CD4-positive, CD25-positive, alpha-beta regulatory T cell (primary cell): ENCODE results near the gene MBLAC1. TPM values are rescaled to one million over a fixed set of nuclear protein-coding genes. Genes with fewer than 3 reads are reported as not detected.
A peak's percentile ranks its signal among the peaks of the same experiment; 100 is the strongest.

Source experiments
- ATAC-seq, 2 donors: fragments of 150-1000 bp; cut with Tn5 transposase; one replicate each; pipeline ENCODE4 v1.10.0; 2021; ENCODE audit warnings: low read depth in 2 of 2, moderate number of reproducible peaks in 2 of 2, moderate library complexity in 1 of 2
- DNase-seq, 3 donors: peaks; one replicate each; pipeline versions ENCODE4 v3.0.0 to v3.0.0-alpha.2; 2012 to 2022; ENCODE audit warnings: mixed read lengths in 1 of 3
- H3K27ac ChIP-seq: one replicate; pipeline ENCODE4 v1.7.0; 2013; ENCODE audit warnings: mild to moderate bottlenecking, low read length; ENCODE audit not compliant: insufficient read depth, poor library complexity, severe bottlenecking
- H3K27me3 ChIP-seq: one replicate; pipeline ENCODE4 v1.7.0; 2013; ENCODE audit warnings: low read length; ENCODE audit not compliant: control insufficient read depth, insufficient read depth
- H3K36me3 ChIP-seq: one replicate; pipeline ENCODE4 v1.7.0; 2013; ENCODE audit warnings: mild to moderate bottlenecking, low read length, moderate library complexity; ENCODE audit not compliant: control insufficient read depth, insufficient read depth
- H3K4me1 ChIP-seq: 2 replicates; pipeline ENCODE4 v1.7.0; 2013; ENCODE audit warnings: mild to moderate bottlenecking, low read length; ENCODE audit not compliant: insufficient read depth, control insufficient read depth, poor library complexity, severe bottlenecking
- H3K4me3 ChIP-seq: one replicate; pipeline ENCODE4 v1.7.0; 2013; ENCODE audit warnings: low read depth, mild to moderate bottlenecking, low read length, moderate library complexity
- H3K9me3 ChIP-seq, 2 experiments: 1 replicate in 1 of 2; 2 replicates in 1 of 2; pipeline ENCODE4 v1.7.0; 2013; ENCODE audit warnings: low read length in 2 of 2, mild to moderate bottlenecking in 1 of 2, moderate library complexity in 1 of 2; ENCODE audit not compliant: control insufficient read depth in 2 of 2
- H3K27ac Mint-ChIP-seq, 3 donors: one replicate each; pipeline ENCODE4 v1.8.0; 2020 to 2022; ENCODE audit warnings: mild to moderate bottlenecking in 3 of 3, mixed read lengths in 3 of 3, moderate library complexity in 2 of 3
- H3K27me3 Mint-ChIP-seq: one replicate; pipeline ENCODE4 v1.8.0; 2022; ENCODE audit warnings: mild to moderate bottlenecking, mixed read lengths
- H3K36me3 Mint-ChIP-seq: one replicate; pipeline ENCODE4 v1.8.0; 2020; ENCODE audit warnings: mixed read lengths
- H3K4me1 Mint-ChIP-seq, 4 donors: one replicate each; pipeline ENCODE4 v1.8.0; 2020 to 2022; ENCODE audit warnings: mixed read lengths in 4 of 4, mild to moderate bottlenecking in 1 of 4
- H3K4me3 Mint-ChIP-seq, 4 donors: one replicate each; pipeline ENCODE4 v1.8.0; 2020 to 2022; ENCODE audit warnings: mild to moderate bottlenecking in 4 of 4, mixed read lengths in 4 of 4, moderate library complexity in 3 of 4
- H3K9me3 Mint-ChIP-seq, 7 donors: one replicate each; pipeline ENCODE4 v1.8.0; 2020 to 2022; ENCODE audit warnings: mixed read lengths in 7 of 7, mild to moderate bottlenecking in 3 of 7, moderate library complexity in 2 of 7
- polyA plus RNA-seq, 4 donors: library from polyadenylated mRNA; unstranded; fragments of 300-500 nt; fragmentation: Illumina TruSeq; gene quantifications; one replicate each; pipeline ENCODE4 v1.2.3, GENCODE V29; 2021
- total RNA-seq: library from RNA; stranded (reverse); gene quantifications from one replicate; pipeline ENCODE4 v1.2.3, GENCODE V29; 2022

The MBLAC1 gene
- 4.0 TPM for total RNA-seq
- polyA plus RNA-seq, result 1 to 10 TPM; 1.6 to 3.8 (median 2.3) TPM

GRCh38 chr7:100126931-100127865 lies at the start of gene MBLAC1:
Gene MBLAC1 (plus strand): TSS chr7:100126967. CDS start chr7:100127396, 429 bp downstream.
- ATAC-seq, result peak; percentile 80 to 83

DNA sequence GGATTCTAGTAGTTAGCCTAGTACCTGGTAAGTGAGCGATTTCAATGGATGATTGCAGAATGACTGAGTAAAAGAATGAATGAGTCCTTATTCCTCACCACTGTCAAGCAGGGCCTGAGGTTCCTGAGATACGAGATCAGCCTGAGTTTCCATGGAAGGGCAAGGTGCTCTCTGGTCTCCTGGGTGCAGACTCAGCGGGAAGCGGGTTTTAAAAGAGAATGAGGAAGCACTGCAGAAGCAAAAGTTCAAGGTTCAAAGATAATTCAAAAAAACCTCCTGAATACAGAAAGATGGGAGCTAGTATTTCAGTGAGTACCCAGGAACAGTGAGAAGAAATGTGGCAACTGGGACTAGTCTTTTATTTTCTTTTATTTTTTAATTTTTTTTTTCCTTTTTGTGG lies 49.6 kb upstream of the MBLAC1 start:
- Mint-ChIP-seq H3K9me3 (peaks cover 0 to 11% (median 0%) of the 10 kb centered on the region in 7 donors), H3K27me3 (peaks cover 4% of the 10 kb centered on the region), H3K4me1 (peaks cover 6 to 33% (median 17%) of the 10 kb centered on the region in 4 donors), H3K27ac (peak overlapping the region in 2 of 3 donors; percentile 44 to 62), H3K4me3 (no peak overlapping the region), H3K36me3 (peaks cover 48% of the 10 kb centered on the region)
- H3K9me3 ChIP-seq, result peaks cover 3 to 8% of the 10 kb centered on the region in 2 experiments
- H3K27me3 ChIP-seq, result no peaks in the 10 kb centered on the region
- peaks cover 22% of the 10 kb centered on the region for H3K4me1 ChIP-seq
- no peak overlapping the region for H3K4me3 ChIP-seq
- no peak overlapping the region for H3K27ac ChIP-seq
- peaks cover 60% of the 10 kb centered on the region for H3K36me3 ChIP-seq
- ATAC-seq (no peak), DNase-seq (no peak)

More at GRCh38 chr7:100126931-100127865, at the start of gene MBLAC1:
- no peaks in the 10 kb centered on the region for H3K9me3 Mint-ChIP-seq
- H3K36me3 Mint-ChIP-seq, result no peaks in the 10 kb centered on the region
- peaks cover 37% of the 10 kb centered on the region for H3K4me1 ChIP-seq
- H3K27me3 Mint-ChIP-seq, result no peaks in the 10 kb centered on the region
- H3K27ac ChIP-seq, result peak within 1 kb of the TSS; percentile 97
- H3K27ac Mint-ChIP-seq, result peak within 1 kb of the TSS; percentile 99 to 100 (median 99)
- H3K4me1 Mint-ChIP-seq, result peaks cover 0 to 41% (median 24%) of the 10 kb centered on the region in 4 donors
- peak; percentile 86 to 96 (median 93) for DNase-seq
- no peaks in the 10 kb centered on the region for H3K27me3 ChIP-seq
- H3K4me3 ChIP-seq, result peak within 1 kb of the TSS; percentile 84
- H3K9me3 ChIP-seq, result no peaks in the 10 kb centered on the region
- H3K36me3 ChIP-seq, result peaks cover 5% of the 10 kb centered on the region
- H3K4me3 Mint-ChIP-seq, result peak within 1 kb of the TSS; percentile 97 to 100 (median 99)

GRCh38 chr7:100079024-100079560 lies 47.7 kb upstream of the MBLAC1 start:
- no peaks in the 10 kb centered on the region for H3K27me3 ChIP-seq
- H3K27me3 Mint-ChIP-seq, result peaks cover 12% of the 10 kb centered on the region
- DNase-seq (no peak), ATAC-seq (no peak)
- H3K36me3 Mint-ChIP-seq, result peaks cover 36% of the 10 kb centered on the region
- peak overlapping the region; percentile 7 to 81 (median 45) for H3K4me3 Mint-ChIP-seq
- H3K27ac ChIP-seq, result no peak overlapping the region
- H3K4me3 ChIP-seq, result no peak overlapping the region
- H3K36me3 ChIP-seq, result peaks cover 41% of the 10 kb centered on the region
- peaks cover 6 to 40% (median 21%) of the 10 kb centered on the region in 4 donors for H3K4me1 Mint-ChIP-seq
- no peak overlapping the region for H3K27ac Mint-ChIP-seq
- H3K4me1 ChIP-seq, result peaks cover 31% of the 10 kb centered on the region
- no peaks in the 10 kb centered on the region for H3K9me3 ChIP-seq
- peaks cover 0 to 2% (median 0%) of the 10 kb centered on the region in 7 donors for H3K9me3 Mint-ChIP-seq

DNA sequence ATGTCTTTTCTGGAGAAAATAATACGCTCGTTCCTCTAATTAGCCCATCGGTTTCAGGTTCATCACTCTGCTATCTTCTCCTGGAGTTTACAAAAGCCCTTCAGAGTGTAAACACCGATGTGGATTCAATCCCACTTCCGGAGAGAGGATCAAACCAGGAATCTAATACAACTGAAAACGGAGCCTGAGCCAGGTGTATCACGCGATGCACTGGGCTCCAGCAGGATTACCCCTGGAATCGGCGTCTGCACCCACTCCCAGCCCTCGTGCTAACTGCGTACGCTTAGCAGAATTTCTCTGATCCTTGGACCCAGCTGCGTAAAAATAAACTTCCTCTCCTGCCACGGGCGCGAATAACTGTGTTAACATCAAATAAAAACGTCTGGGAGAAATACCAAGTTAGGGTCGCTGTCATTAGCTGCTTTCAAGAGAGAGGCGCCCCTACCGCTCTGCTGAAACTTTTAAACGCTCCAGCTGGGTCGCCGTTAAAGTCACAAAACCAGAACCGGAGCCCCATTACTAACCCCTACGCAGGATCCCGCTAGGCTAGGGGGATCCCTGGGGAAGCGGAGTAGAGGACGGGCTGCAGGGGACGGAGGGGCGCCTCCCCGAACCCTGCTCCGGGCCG lies 45.7 kb upstream of the MBLAC1 start:
- H3K4me1 Mint-ChIP-seq, result peaks cover 6 to 36% (median 25%) of the 10 kb centered on the region in 4 donors
- DNase-seq (no peak), ATAC-seq (no peak)
- Histone ChIP-seq H3K4me1 (peaks cover 31% of the 10 kb centered on the region), H3K4me3 (peak overlapping the region; percentile 83), H3K27ac (peak overlapping the region; percentile 81), H3K27me3 (no peaks in the 10 kb centered on the region), H3K9me3 (no peaks in the 10 kb centered on the region), H3K36me3 (peaks cover 22% of the 10 kb centered on the region)
- peaks cover 16% of the 10 kb centered on the region for H3K27me3 Mint-ChIP-seq
- peak overlapping the region; percentile 82 to 92 (median 91) for H3K27ac Mint-ChIP-seq
- peak overlapping the region; percentile 94 to 96 (median 95) for H3K4me3 Mint-ChIP-seq
- H3K9me3 Mint-ChIP-seq, result no peaks in the 10 kb centered on the region
- H3K36me3 Mint-ChIP-seq, result peaks cover 19% of the 10 kb centered on the region

- peaks cover 16% of the 10 kb centered on the region for H3K36me3 Mint-ChIP-seq
- Histone ChIP-seq H3K4me1 (peaks cover 31% of the 10 kb centered on the region), H3K36me3 (peaks cover 18% of the 10 kb centered on the region), H3K27ac (peak within 1 kb of the TSS; percentile 81), H3K27me3 (no peaks in the 10 kb centered on the region), H3K9me3 (no peaks in the 10 kb centered on the region), H3K4me3 (peak within 1 kb of the TSS; percentile 83)
- DNase-seq, result peak; percentile 97 to 99 (median 98)
- peak within 1 kb of the TSS; percentile 82 to 97 (median 92) for H3K27ac Mint-ChIP-seq
- peak; percentile 95 to 96 for ATAC-seq
- H3K4me3 Mint-ChIP-seq, result peak within 1 kb of the TSS; percentile 94 to 96 (median 95)
- no peaks in the 10 kb centered on the region for H3K9me3 Mint-ChIP-seq
- peaks cover 16% of the 10 kb centered on the region for H3K27me3 Mint-ChIP-seq
- H3K4me1 Mint-ChIP-seq, result peaks cover 6 to 36% (median 25%) of the 10 kb centered on the region in 4 donors
Observed at GRCh38 chr7:100081535-100082102, 45.1 kb upstream of the MBLAC1 start, which contains the start of gene ZNF3. Gene ZNF3 (minus strand): TSS chr7:100081723. CDS start chr7:100077357, 4,366 bp downstream.

GRCh38 chr7:100082978-100083377 lies 43.8 kb upstream of the MBLAC1 start:
- peaks cover 6 to 39% (median 24%) of the 10 kb centered on the region in 4 donors for H3K4me1 Mint-ChIP-seq
- Histone ChIP-seq H3K27me3 (no peaks in the 10 kb centered on the region), H3K9me3 (no peaks in the 10 kb centered on the region), H3K36me3 (peaks cover 9% of the 10 kb centered on the region), H3K27ac (no peak overlapping the region), H3K4me1 (peaks cover 33% of the 10 kb centered on the region), H3K4me3 (peak overlapping the region; percentile 59)
- ATAC-seq (no peak), DNase-seq (no peak)
- H3K27me3 Mint-ChIP-seq, result peaks cover 21% of the 10 kb centered on the region
- peak overlapping the region; percentile 76 to 95 (median 82) for H3K27ac Mint-ChIP-seq
- no peaks in the 10 kb centered on the region for H3K9me3 Mint-ChIP-seq
- peak overlapping the region; percentile 94 to 96 (median 95) for H3K4me3 Mint-ChIP-seq
- H3K36me3 Mint-ChIP-seq, result peaks cover 12% of the 10 kb centered on the region

DNA sequence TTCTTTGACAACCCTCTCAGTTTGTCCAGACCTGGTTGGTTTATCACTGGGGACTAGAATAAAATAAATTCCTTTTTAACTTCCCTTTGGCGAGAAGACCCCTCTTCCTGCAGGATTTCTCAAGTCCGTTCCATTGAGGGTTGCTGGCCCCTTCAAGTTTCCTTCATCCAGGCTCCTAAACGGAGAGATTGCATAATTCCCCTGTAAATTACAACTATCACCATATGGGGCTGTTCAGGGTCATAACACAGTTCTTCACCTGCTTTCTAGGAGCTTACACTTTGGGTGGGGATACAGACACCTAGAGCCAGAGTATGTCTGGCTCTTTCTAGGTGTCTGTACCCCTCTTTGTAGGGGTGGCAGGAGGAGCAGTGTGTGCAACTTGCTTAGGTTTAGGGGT lies 41.3 kb upstream of the MBLAC1 start:
- no peaks in the 10 kb centered on the region for H3K9me3 Mint-ChIP-seq
- peaks cover 6 to 44% (median 28%) of the 10 kb centered on the region in 4 donors for H3K4me1 Mint-ChIP-seq
- no peak overlapping the region for H3K27ac Mint-ChIP-seq
- H3K4me3 Mint-ChIP-seq, result peak overlapping the region in 1 of 4 donors; percentile 64
- Histone ChIP-seq H3K27me3 (no peaks in the 10 kb centered on the region), H3K36me3 (no peaks in the 10 kb centered on the region), H3K4me1 (peaks cover 39% of the 10 kb centered on the region), H3K4me3 (no peak overlapping the region), H3K27ac (no peak overlapping the region), H3K9me3 (no peaks in the 10 kb centered on the region)
- H3K36me3 Mint-ChIP-seq, result peaks cover 11% of the 10 kb centered on the region
- peaks cover 26% of the 10 kb centered on the region for H3K27me3 Mint-ChIP-seq
- ATAC-seq (no peak), DNase-seq (no peak)
